D721Med (cell line): ENCODE measurements around the gene DPP6.
"Not testable (repeated sequence)": the region's sequence is repeated elsewhere in the genome, so short reads cannot be mapped to it uniquely, and the experiment has no call there.

Experiments
- DNase-seq: peaks from one replicate; pipeline ENCODE4 v3.0.0; 2011; ENCODE audit warnings: low spot score; ENCODE audit not compliant: insufficient read length
- FAIRE-seq: peaks from 2 replicates; lab custom pipeline; 2011; peaks lifted over from hg19 to GRCh38; lab: Jason Lieb, UNC
- TF ChIP-seq, protein P1 (sequence below): IDR thresholded peaks from 2 replicates; pipeline ENCODE4 v1.5.1; 2012; ENCODE audit warnings: mild to moderate bottlenecking, control low read depth; ENCODE audit not compliant: insufficient read depth; ENCODE audit errors: missing control alignments

DPP6 gene

GRCh38 chr7:154677454-154677853, 625.3 kb downstream of the DPP6 start:
- DNase-seq (no peak), FAIRE-seq (no peak)
- TF ChIP-seq, protein P1, sequence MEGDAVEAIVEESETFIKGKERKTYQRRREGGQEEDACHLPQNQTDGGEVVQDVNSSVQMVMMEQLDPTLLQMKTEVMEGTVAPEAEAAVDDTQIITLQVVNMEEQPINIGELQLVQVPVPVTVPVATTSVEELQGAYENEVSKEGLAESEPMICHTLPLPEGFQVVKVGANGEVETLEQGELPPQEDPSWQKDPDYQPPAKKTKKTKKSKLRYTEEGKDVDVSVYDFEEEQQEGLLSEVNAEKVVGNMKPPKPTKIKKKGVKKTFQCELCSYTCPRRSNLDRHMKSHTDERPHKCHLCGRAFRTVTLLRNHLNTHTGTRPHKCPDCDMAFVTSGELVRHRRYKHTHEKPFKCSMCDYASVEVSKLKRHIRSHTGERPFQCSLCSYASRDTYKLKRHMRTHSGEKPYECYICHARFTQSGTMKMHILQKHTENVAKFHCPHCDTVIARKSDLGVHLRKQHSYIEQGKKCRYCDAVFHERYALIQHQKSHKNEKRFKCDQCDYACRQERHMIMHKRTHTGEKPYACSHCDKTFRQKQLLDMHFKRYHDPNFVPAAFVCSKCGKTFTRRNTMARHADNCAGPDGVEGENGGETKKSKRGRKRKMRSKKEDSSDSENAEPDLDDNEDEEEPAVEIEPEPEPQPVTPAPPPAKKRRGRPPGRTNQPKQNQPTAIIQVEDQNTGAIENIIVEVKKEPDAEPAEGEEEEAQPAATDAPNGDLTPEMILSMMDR = no peak

DNA sequence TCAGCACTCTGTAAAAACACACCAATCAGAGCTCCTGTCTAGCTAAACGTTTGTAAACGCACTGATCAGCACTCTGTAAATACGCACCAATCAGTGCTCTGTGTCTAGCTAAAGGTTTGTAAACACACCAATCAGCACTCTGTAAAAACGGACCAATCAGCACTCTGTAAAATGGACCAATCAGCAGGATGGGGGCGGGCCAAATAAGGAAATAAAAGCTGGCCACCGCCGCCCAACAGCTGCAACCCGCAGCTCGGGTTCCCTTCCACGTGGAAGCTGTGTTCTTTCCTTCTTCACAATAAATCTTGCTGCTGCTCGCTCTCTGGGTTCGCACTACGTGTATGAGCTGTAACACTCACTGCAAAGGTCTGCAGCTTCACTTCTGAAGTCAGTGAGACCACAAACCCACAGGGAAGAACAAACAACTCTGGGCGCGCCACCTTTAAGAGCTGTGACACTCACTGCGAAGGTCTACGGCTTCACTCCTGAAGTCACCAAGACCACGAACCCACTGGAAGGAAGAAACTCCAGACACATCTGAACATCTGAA, 625.9 kb downstream of the DPP6 start:
- DNase-seq, FAIRE-seq: not testable (repeated sequence)

DNA sequence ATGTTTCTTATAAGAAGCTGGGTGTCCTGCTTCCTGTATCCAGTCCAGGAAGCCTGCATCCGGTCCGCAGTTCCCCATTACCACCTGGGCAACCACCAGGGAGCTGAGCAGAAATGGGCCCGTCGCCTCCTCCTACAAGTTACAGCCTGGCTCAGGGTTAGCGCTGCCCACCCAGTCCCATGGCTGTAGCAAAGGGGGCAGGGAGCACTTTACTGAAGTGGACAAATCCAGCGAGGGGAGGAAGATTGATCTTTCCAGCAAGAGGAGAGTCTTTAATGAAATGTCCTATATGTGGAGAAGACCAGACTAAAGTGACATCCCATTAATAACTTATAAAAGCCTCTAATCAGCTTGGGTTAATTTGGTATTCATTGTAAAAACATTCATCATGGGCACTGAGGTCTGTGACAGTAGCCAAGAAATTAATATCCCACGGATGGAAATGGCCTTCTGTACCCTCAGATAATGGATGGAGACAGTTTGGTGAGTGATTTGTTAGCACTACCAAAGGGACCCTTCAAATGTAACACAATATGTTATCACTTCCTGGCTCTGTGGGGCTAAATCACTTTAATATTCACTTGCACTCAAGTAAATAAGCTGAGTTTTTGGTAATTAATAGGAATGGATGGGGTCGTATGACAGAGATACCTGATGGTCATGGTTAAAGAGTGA, 627.3 kb downstream of the DPP6 start:
- FAIRE-seq (no peak), DNase-seq (no peak)
- TF ChIP-seq, protein P1 = no peak

DNA sequence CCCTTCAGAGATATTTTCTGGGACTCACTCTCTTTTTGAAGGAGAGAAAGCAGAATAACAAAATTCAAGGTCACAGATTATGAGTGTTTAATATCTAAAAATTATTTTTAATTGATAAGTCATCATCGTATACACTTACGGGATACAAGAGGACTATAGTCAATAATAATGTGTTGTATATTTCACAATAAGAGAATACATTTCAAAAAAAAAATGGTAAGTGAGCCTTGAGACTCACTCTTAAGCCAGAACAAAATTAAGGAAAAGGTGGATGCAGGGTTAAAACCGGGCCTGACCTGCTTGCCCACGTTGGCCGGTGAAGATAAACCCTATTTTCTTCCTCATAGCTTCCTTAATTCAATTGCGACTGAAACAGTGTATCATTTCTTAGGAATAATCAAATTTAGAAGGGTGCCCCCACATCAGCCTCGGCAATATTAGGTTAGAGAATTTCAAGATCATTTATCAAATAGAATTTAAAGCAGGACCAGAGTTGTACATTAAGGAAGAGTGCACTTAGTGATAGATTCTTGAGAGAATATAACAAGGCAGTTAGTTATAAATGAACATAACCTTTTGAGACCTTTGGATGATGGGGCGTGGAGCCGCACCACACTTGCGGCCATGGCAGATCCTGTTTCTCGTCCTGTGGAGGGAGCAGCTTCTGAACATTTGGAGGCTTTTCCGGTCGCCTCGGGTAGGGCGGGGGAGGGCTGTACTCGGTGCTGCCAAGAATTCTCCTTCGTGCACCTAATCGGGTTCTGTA, 628.9 kb downstream of the DPP6 start:
- TF ChIP-seq, protein P1 = no peak
- no peak for FAIRE-seq
- DNase-seq = no peak

GRCh38 chr7:154682003-154682402, 629.8 kb downstream of the DPP6 start:
- FAIRE-seq (no peak), DNase-seq (no peak)
- TF ChIP-seq, protein P1 = no peak

DNA sequence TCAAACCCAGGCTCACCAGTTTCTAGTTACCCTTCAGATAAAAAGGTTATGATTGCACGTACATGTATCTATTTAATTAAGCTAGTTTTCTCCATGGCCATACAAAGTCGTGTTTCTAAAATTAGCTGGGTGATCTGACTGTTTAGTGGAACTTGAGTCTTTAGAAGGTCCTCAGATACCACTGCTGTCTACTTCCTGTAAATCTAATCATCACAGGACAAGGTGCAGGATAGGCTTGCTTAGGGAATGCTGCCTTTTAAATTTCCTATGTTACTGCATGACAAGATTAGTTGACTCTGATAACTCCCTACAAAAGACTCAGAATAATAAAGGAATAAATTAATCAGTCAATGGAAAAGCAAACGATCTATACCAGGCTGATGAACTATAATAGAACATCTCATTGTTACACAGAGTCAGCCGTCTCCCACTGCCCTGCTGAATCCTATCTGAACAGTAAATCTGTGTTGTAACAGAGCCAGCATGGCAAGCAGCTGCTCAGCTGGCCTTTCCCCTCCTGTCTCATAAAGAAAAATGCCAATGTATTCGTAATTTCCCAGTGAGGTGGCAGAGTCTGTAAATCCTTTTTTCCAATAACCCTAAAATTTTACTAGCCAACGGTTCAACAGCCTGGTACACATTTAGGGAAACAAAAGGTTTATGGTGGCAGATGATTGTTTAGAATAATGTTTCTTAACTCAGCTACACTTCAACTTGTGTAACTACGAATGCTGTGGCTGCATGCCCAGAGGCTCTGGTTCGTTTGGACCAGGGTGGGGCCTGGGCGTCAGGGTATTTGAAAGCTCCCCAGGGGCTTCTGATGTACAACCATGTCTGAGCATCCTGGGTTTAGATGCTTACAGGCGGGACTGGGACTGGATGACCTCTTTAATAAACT, 632.7 kb downstream of the DPP6 start:
- DNase-seq (no peak), FAIRE-seq (no peak)
- TF ChIP-seq, protein P1 = no peak

DNA sequence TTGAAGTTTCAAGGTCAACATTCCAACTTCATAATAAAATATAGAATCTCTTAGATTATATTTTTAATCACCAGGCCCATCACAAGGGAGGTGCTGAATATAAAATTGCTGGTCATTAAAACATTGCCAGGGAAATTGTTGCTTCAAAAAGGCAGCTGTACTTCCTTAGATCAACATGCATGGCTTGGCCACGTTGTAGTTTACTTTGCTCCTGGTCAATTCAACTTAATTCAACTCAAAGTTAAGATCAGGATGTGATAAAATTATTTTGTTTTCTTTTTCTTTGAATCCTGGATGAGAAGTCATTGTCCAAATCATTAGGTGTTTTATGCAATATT, 633.3 kb downstream of the DPP6 start:
- TF ChIP-seq, protein P1 = no peak
- FAIRE-seq (no peak), DNase-seq (no peak)
